ENCODE measurements around the gene CD7.

Gene CD7

DNA sequence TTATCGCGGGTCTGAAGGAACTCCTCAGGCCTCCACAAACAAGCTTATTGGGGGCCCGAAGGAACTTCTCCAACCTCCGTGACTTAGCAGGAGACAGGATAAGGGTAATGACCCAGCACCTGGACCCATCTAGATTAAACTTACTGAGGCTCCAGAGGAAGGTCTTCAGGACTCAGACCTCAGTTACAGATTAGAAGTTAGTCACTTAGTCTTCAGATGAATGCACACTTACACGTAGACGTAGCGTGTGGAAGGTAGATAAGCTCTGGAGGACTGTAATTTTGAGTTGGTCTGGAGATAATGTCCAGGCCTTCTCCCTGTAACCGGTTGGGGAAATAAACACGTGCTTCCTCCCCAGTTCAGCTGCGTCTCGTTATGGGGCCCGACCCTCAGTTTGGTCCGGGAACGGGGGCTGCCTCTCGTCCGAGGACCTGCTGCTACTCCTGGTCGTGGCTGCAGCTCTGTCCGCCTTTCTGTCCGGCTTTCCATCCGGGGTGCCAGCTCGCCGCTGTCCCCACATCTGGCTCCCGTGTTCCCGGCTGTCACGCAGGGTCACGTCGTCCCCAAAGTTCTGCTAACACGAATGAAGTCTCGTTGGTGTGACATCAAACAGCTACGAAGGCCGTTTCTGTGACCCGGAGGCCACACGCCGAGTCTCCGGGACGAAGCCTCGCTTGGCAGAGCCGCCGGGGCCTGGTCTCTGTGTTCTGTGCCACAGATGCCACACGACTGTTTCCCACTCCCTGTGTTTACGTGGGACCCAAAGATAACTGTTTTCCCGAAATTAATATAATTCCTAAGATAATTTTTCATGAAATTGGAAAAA, 28.0 kb upstream of the CD7 start:
- 93% methylated on average over 42 of the region's 42 CpGs for WGBS
- Histone ChIP-seq H3K36me3 (ENCODE audit: insufficient read depth, low read length) (no peaks in the 10 kb centered on the region), H3K9me3 (ENCODE audit: insufficient read depth, low read depth, low read length) (no peaks in the 10 kb centered on the region), H3K27me3 (ENCODE audit: insufficient read depth, low read length) (no peaks in the 10 kb centered on the region), H3K4me3 (ENCODE audit: low read length) (no peak overlapping the region), H3K9ac (ENCODE audit: low read depth, low read length) (no peak overlapping the region), H3K27ac (ENCODE audit: low read depth, low read length) (no peak overlapping the region), H3K4me1 (ENCODE audit: insufficient read depth, low read length) (no peaks in the 10 kb centered on the region)

- H3K4me3 ChIP-seq (ENCODE audit: low read length), result no peak overlapping the region
- H3K27ac ChIP-seq (ENCODE audit: low read depth, low read length), result no peak overlapping the region
- WGBS, result 91% methylated on average over 24 of the region's 24 CpGs
- peaks cover under 1% of the 10 kb centered on the region; the same call in 1 of the 2 replicates for H3K4me1 ChIP-seq (ENCODE audit: insufficient read depth, low read length)
- H3K9ac ChIP-seq (ENCODE audit: low read depth, low read length), result no peak overlapping the region
- H3K9me3 ChIP-seq (ENCODE audit: insufficient read depth, low read depth, low read length), result no peaks in the 10 kb centered on the region
- no peaks in the 10 kb centered on the region for H3K36me3 ChIP-seq (ENCODE audit: insufficient read depth, low read length)
- H3K27me3 ChIP-seq (ENCODE audit: insufficient read depth, low read length), result peaks cover 1% of the 10 kb centered on the region
These were observed 26.9 kb upstream of the CD7 start for GRCh38 chr17:82344175-82344907.

DNA sequence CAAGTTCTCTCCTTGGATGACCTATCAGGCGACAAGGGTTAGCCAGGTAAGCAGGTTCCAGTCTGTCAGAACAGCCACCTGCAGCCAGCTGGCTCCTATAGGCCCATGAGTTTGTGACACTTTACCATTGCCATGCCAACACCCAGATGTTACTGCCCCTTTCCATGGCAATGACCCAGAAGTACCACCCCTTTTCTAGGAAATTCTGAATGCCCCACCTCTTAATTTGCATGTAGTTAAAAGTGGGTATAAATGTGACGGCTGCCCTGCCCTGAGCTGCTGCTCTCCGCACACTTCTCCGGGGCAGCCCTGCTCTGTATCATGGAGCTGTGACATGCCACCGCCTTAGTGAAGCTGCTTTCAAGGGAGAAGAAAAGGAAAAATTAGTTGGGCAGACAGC, 26.2 kb upstream of the CD7 start:
- Histone ChIP-seq H3K4me1 (ENCODE audit: insufficient read depth, low read length) (peaks cover 7% of the 10 kb centered on the region; the same call in 1 of the 2 replicates), H3K9ac (ENCODE audit: low read depth, low read length) (no peak overlapping the region), H3K27ac (ENCODE audit: low read depth, low read length) (no peak overlapping the region), H3K9me3 (ENCODE audit: insufficient read depth, low read depth, low read length) (no peaks in the 10 kb centered on the region), H3K36me3 (ENCODE audit: insufficient read depth, low read length) (no peaks in the 10 kb centered on the region), H3K27me3 (ENCODE audit: insufficient read depth, low read length) (peaks cover 9% of the 10 kb centered on the region), H3K4me3 (ENCODE audit: low read length) (no peak overlapping the region)
- WGBS, result 93% methylated on average over 5 of the region's 5 CpGs

DNA sequence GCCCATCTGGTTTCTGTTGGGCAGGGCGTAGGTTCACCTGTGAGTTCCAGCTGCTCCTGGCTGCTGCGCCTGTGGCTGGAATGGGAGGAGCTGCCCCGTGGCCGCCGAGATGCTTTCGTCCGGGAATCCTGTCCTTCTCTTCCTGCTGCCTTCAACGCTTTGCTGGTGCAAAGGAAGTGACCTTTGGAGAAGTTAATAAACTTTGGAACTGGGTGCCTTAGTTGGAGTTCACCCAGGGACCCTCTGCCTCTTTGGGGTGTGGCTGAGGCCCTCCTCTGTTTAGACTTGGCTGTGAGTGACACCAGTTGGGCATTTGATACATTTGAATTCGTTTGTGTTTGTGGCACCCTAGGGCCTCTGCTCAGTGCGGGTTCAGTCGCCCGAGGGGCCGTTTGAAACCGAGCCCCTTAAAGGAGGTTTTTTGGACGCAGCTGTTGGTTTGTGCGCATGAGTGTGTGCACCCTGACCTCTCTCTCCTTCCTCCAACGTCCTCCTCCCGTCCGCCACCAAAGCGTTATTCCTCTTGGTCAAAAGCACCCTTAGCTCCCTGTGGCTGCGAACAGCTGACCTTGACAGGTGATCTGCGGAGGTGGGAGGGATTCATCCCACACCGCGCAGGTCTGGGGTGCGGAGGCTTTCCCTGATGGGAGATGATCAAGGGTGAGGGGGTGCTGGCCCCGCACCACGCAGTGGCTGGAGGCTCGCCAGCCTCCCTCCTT, 25.1 kb upstream of the CD7 start:
- 94% methylated on average over 28 of the region's 28 CpGs for WGBS
- H3K27ac ChIP-seq (ENCODE audit: low read depth, low read length), result no peak overlapping the region
- no peaks in the 10 kb centered on the region for H3K9me3 ChIP-seq (ENCODE audit: insufficient read depth, low read depth, low read length)
- H3K4me1 ChIP-seq (ENCODE audit: insufficient read depth, low read length), result peaks cover 7% of the 10 kb centered on the region; the same call in 1 of the 2 replicates
- H3K9ac ChIP-seq (ENCODE audit: low read depth, low read length), result no peak overlapping the region
- peaks cover 19% of the 10 kb centered on the region for H3K27me3 ChIP-seq (ENCODE audit: insufficient read depth, low read length)
- no peaks in the 10 kb centered on the region for H3K36me3 ChIP-seq (ENCODE audit: insufficient read depth, low read length)
- no peak overlapping the region for H3K4me3 ChIP-seq (ENCODE audit: low read length)

DNA sequence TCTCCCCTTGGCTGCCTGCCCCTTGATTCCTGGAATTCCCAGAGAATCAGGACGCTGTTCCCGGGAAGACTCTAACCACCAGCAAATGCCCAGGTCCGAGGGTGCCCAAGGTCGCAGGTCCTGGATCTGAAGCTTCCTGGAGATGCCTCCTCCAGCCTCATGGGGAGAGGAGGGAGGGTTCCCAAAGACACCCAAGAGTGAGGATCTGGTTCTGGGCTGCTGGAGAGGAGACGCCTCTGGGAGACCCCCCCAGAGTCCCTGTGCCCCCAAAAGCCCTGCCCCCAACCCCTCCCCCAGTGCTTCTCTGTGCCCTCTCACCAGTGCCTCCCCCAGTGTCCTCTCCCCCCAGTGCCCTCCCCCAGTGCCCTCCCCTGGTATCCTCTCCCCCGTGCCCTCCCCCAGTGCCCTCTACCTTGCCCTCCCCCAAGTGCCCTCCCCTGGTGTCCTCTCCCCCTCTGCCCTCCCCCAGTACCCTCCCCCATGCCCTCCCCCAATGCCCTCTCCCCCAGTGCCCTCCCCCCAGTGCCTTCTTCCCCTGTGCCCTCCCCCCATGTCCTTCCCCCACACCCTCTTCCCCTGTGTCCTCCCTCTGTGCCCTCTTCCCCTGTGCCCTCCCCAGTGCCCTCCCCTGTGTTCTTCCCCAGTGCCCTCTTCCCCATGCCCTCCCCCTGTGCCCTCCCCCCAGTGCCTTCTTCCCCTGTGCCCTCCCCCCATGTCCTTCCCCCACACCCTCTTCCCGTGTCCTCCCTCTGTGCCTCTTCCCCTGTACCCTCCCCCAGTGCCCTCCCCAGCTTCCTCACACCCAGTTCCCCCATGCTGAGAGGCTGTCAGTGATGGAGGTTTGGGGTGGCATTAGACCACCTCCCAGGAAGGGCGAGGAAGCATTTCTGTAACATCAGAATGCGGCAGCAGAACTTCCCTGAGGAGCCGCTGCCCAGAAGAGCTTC, 22.5 kb upstream of the CD7 start:
- no peaks in the 10 kb centered on the region for H3K9me3 ChIP-seq (ENCODE audit: insufficient read depth, low read depth, low read length)
- no peak overlapping the region for H3K27ac ChIP-seq (ENCODE audit: low read depth, low read length)
- peaks cover 42% of the 10 kb centered on the region for H3K27me3 ChIP-seq (ENCODE audit: insufficient read depth, low read length)
- 69% methylated on average over 7 of the region's 10 CpGs for WGBS
- peaks cover 18% of the 10 kb centered on the region for H3K4me1 ChIP-seq (ENCODE audit: insufficient read depth, low read length)
- H3K36me3 ChIP-seq (ENCODE audit: insufficient read depth, low read length), result no peaks in the 10 kb centered on the region
- H3K9ac ChIP-seq (ENCODE audit: low read depth, low read length), result no peak overlapping the region
- peak overlapping the region; percentile 34; the same call in 1 of the 2 replicates for H3K4me3 ChIP-seq (ENCODE audit: low read length)

- Histone ChIP-seq H3K36me3 (ENCODE audit: insufficient read depth, low read length) (no peaks in the 10 kb centered on the region), H3K27me3 (ENCODE audit: insufficient read depth, low read length) (peaks cover 51% of the 10 kb centered on the region), H3K9ac (ENCODE audit: low read depth, low read length) (no peak overlapping the region), H3K9me3 (ENCODE audit: insufficient read depth, low read depth, low read length) (no peaks in the 10 kb centered on the region), H3K4me1 (ENCODE audit: insufficient read depth, low read length) (peaks cover 19% of the 10 kb centered on the region), H3K27ac (ENCODE audit: low read depth, low read length) (no peak overlapping the region), H3K4me3 (ENCODE audit: low read length) (peak overlapping the region; percentile 34; the same call in 1 of the 2 replicates)
- 29% methylated on average over 29 of the region's 29 CpGs for WGBS
These were observed 21.6 kb upstream of the CD7 start for GRCh38 chr17:82338858-82339633.

DNA sequence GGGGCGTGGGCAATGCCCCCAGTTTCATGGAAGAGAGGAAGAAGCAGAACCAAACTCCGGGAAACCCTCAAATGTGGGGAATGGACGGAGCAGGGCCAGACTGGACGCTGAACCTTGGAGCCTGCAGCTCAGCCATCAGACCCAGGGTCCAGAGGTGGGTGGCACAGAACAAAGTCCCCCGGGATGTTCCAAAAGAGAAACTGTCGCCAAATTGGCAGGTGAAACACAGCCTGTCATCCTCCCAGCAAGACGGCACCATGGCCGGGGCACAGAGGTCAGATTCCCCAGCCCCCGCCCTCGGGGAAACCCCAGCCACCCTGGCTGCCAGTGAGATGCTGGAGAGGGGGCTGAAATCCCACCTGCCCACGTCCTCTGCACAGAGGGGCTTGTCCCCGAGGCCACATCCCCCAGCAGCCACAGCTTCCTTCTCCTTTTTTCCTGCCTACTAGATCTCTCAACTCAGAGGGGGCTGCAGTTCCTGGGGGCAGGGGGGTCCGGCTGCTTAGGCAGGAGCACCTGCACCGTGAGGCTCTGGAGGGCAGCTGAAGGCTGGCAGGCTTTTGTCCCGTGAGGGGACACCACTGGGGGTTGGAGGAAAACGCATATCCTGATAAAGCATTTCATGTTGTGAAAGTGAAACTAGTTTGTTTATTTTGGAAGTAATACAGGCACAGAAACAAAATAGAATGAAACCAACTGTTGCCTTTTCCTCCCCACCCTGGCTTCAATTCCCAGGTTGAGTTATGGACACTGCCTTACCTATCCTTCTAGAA, 17.4 kb upstream of the CD7 start:
- Histone ChIP-seq H3K9ac (ENCODE audit: low read depth, low read length) (no peak overlapping the region), H3K9me3 (ENCODE audit: insufficient read depth, low read depth, low read length) (no peaks in the 10 kb centered on the region), H3K4me3 (ENCODE audit: low read length) (no peak overlapping the region), H3K36me3 (ENCODE audit: insufficient read depth, low read length) (no peaks in the 10 kb centered on the region), H3K27ac (ENCODE audit: low read depth, low read length) (no peak overlapping the region), H3K4me1 (ENCODE audit: insufficient read depth, low read length) (peaks cover 19% of the 10 kb centered on the region), H3K27me3 (ENCODE audit: insufficient read depth, low read length) (peaks cover 92% of the 10 kb centered on the region)
- WGBS, result 70% methylated on average over 16 of the region's 16 CpGs

GRCh38 chr17:82334204-82334621, 16.8 kb upstream of the CD7 start:
- no peak overlapping the region for H3K4me3 ChIP-seq (ENCODE audit: low read length)
- no peaks in the 10 kb centered on the region for H3K36me3 ChIP-seq (ENCODE audit: insufficient read depth, low read length)
- peaks cover 17% of the 10 kb centered on the region for H3K4me1 ChIP-seq (ENCODE audit: insufficient read depth, low read length)
- no peaks in the 10 kb centered on the region for H3K9me3 ChIP-seq (ENCODE audit: insufficient read depth, low read depth, low read length)
- H3K27me3 ChIP-seq (ENCODE audit: insufficient read depth, low read length), result peaks cover 92% of the 10 kb centered on the region
- no peak overlapping the region for H3K9ac ChIP-seq (ENCODE audit: low read depth, low read length)
- 83% methylated on average over 25 of the region's 25 CpGs for WGBS
- H3K27ac ChIP-seq (ENCODE audit: low read depth, low read length), result no peak overlapping the region

GRCh38 chr17:82333279-82334171, 16.1 kb upstream of the CD7 start, which contains the start of gene SECTM1:
Gene SECTM1, minus strand, starts transcription at chr17:82333766. Its CDS starts 6,526 bp downstream, at chr17:82327240.
- WGBS, result 10% methylated on average over 90 of the region's 90 CpGs
- Histone ChIP-seq H3K9ac (ENCODE audit: low read depth, low read length) (no peak within 1 kb of the TSS), H3K4me3 (ENCODE audit: low read length) (peak within 1 kb of the TSS; percentile 45), H3K36me3 (ENCODE audit: insufficient read depth, low read length) (no peaks in the 10 kb centered on the region), H3K4me1 (ENCODE audit: insufficient read depth, low read length) (peaks cover 12% of the 10 kb centered on the region), H3K27ac (ENCODE audit: low read depth, low read length) (no peak within 1 kb of the TSS), H3K9me3 (ENCODE audit: insufficient read depth, low read depth, low read length) (no peaks in the 10 kb centered on the region), H3K27me3 (ENCODE audit: insufficient read depth, low read length) (peaks cover 87% of the 10 kb centered on the region)
